SH-SY5Y (cell line): ENCODE measurements around the gene TTI1.

Experiments used
- GATA2 ChIP-seq: IDR thresholded peaks from 2 replicates; pipeline ENCODE4 v1.6.1; 2011; ENCODE audit warnings: mild to moderate bottlenecking, low read depth, low read length
- GATA3 ChIP-seq: IDR thresholded peaks from 2 replicates; pipeline ENCODE4 v1.6.1; 2011; ENCODE audit warnings: low read depth, mild to moderate bottlenecking, low read length, moderate library complexity

DNA sequence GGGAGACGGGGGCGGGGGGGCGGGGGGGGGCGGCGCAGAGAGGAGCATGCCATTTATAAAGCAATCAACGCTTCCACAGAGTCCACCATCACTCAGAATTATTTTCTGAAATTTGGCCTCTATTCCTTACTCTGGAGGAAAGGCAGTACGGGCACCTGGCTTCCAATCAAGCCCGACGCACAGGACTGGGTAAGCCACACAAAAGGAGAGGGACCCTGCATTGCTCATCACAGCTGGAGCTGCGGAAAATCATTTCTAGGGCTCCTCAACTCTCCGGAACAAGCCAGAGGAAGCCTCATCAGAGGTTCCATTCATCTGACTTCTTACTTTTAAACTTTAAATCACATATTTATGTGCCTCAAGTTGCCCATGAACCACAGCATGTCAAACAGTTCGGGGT, 55.9 kb downstream of the TTI1 start:
- TF ChIP-seq GATA2 (no peak), GATA3 (no peak)
